ENCODE data around the gene CD302. TPM values are rescaled to one million over a fixed set of nuclear protein-coding genes. Genes with fewer than 3 reads are reported as not detected.

Gene CD302
- total and polyA plus RNA-seq, 2 of the 8 experiments (the other 6 are each of a cell fraction or from before 2014, with no cell fraction given) = 0.76 to 0.79 TPM

DNA sequence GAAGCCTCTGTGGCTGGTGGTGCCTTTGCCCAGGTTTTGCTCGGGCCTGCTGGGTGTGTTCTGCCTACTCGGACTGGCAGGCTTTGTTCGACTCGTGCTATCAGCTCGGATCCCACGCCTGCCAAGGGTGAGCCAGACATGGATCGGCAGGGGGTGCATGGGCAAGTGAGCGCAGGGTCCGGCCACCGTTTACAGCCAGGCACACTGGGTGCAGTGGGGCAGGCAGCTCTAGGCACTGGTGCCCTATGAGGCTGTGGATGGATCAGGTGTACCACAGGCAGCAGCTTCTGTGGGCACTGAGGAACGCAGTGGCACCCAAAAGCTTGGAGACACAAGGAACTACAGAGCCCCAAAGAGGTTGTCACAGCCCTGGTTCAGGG is 60.1 kb downstream of the CD302 start:
- H3K4me3 ChIP-seq (ENCODE audit: extremely low read depth in 1 of 4, insufficient read depth in 2 of 4, low read depth in 3 of 4, low read length in 4 of 4) = no peak overlapping the region
- no peaks in the 10 kb centered on the region for H3K23me2 ChIP-seq (ENCODE audit: low read depth, low read length)
- H2AK5ac ChIP-seq (ENCODE audit: low read depth, low read length) = no peak overlapping the region
- peak overlapping the region; percentile 38; the same call in 1 of the 2 replicates for H2BK5ac ChIP-seq (ENCODE audit: low read depth, low read length)
- no peak for DNase-seq (ENCODE audit: low read depth in 1 of 2, low spot score in 2 of 2)
- no peaks in the 10 kb centered on the region for H3K9me3 ChIP-seq (ENCODE audit: insufficient read depth in 2 of 2, low read depth in 1 of 2, low read length in 1 of 2)
- no peak overlapping the region for H3K23ac ChIP-seq (ENCODE audit: insufficient read length)
- H3K27me3 ChIP-seq (replicated peaks in 1 of 4; ENCODE audit: control insufficient read depth in 3 of 4, extremely low read depth in 1 of 4, insufficient read depth in 3 of 4, low read length in 3 of 4) = no peaks in the 10 kb centered on the region
- no peak for TF ChIP-seq POLR2A (IDR thresholded peaks at IDR 0.05; ENCODE audit: control extremely low read depth in 1 of 2, low read depth in 2 of 2, low read length in 2 of 2)
- H3K9ac ChIP-seq (replicated peaks in 1 of 4; ENCODE audit: extremely low read depth in 1 of 4, low read depth in 3 of 4, low read length in 3 of 4) = no peak overlapping the region
- H2BK15ac ChIP-seq (ENCODE audit: low read length) = no peak overlapping the region
- no peak overlapping the region for H3K4me2 ChIP-seq (ENCODE audit: insufficient read depth in 1 of 2, low read depth in 2 of 2, low read length in 2 of 2)
- H3K36me3 ChIP-seq (ENCODE audit: control insufficient read depth in 2 of 4, insufficient read depth in 4 of 4, low read length in 3 of 4) = peaks cover 4 to 64% (median 22%) of the 10 kb centered on the region in 4 experiments; a peak in 7 of 8 replicates
- H3K4ac ChIP-seq (replicated peaks; ENCODE audit: insufficient read length, low read depth, low read length) = no peak overlapping the region
- H4K91ac ChIP-seq (replicated peaks; ENCODE audit: insufficient read length, low read length) = no peak overlapping the region
- ChIA-PET CTCF (ENCODE audit: partially characterized antibody) (interaction anchor here (1.0 to 1.3 kb wide), 3 partner anchors 10 to 67 kb away, joined by 3 read pairs; no protein-coding TSS in a partner anchor), POLR2A (ENCODE audit: partially characterized antibody) (interaction anchor here (1.3 to 2.2 kb wide), 4 partner anchors 19 to 26 kb away, joined by 4 to 12 read pairs (median 11); partner anchors contain the start of gene MARCHF7)
- H4K8ac ChIP-seq (ENCODE audit: extremely low read depth, insufficient read depth, low read length) = peak overlapping the region; percentile 71; the same call in 1 of the 2 replicates
- H2AFZ ChIP-seq (ENCODE audit: low read length) = no peak overlapping the region
- H3K79me1 ChIP-seq (ENCODE audit: low read depth, low read length) = peaks cover 7% of the 10 kb centered on the region; the same call in 1 of the 2 replicates
- H3K18ac ChIP-seq (ENCODE audit: extremely low read depth, low read length) = no peak overlapping the region
- H4K20me1 ChIP-seq (replicated peaks in 1 of 2; ENCODE audit: control insufficient read depth in 1 of 2, insufficient read depth in 2 of 2, low read length in 2 of 2) = peaks cover 13 to 20% of the 10 kb centered on the region in 2 experiments
- no peak overlapping the region for H2BK20ac ChIP-seq (ENCODE audit: low read length)
- H2BK12ac ChIP-seq (ENCODE audit: low read depth, low read length) = no peak overlapping the region
- no peak overlapping the region for H2BK120ac ChIP-seq (replicated peaks; ENCODE audit: low read depth, low read length)
- peaks cover 4 to 89% of the 10 kb centered on the region in 2 experiments for H3K79me2 ChIP-seq (ENCODE audit: control insufficient read depth in 1 of 2, insufficient read depth in 2 of 2, low read length in 2 of 2)
- no peaks in the 10 kb centered on the region; a peak in 2 of 7 replicates for H3K4me1 ChIP-seq (replicated peaks in 1 of 4; ENCODE audit: control insufficient read depth in 3 of 4, insufficient read depth in 4 of 4, low read length in 3 of 4)
- FAIRE-seq = no peak
- no peak overlapping the region for H4K5ac ChIP-seq (ENCODE audit: insufficient read length, low read depth, low read length)
- no peak overlapping the region for H3K14ac ChIP-seq (ENCODE audit: insufficient read length)
- 94% methylated on average over 11 of the region's 11 CpGs; no CpG with 5 or more reads in 1 of the 2 experiments for WGBS, 2 experiments (ENCODE audit: extremely low coverage in 1 of 2, insufficient coverage in 1 of 2, insufficient read length in 1 of 2, insufficient replicate concordance in 2 of 2, low coverage in 1 of 2, low lambda C conversion rate in 2 of 2, missing lambda C conversion rate in 1 of 2)
- H3K56ac ChIP-seq (replicated peaks; ENCODE audit: insufficient read length, low read depth, low read length) = no peak overlapping the region
- no peak overlapping the region for H3K27ac ChIP-seq (ENCODE audit: low read depth, low read length)
